ENCODE data around the gene CRB2.

GRCh38 chr9:123394291-123395235 lies 38.6 kb downstream of the CRB2 start:
- TF ChIP-seq CTCF (IDR thresholded peaks at IDR 0.05; ENCODE audit: insufficient read depth, low read length) (no peak), GABPA (IDR thresholded peaks at IDR 0.05; ENCODE audit: low read depth) (no peak), REST (IDR thresholded peaks at IDR 0.05; ENCODE audit: insufficient replicate concordance, low read depth) (no peak)
